OCI-LY7 (cell line): Measurements from ENCODE around the gene SETBP1. TPM values are rescaled to one million over a fixed set of nuclear protein-coding genes. Genes with fewer than 3 reads are reported as not detected.

Experiments used
- BruUV-seq: library from RNA; stranded (reverse); fragments of 400-500 nt; replicated peaks from 2 replicates; lab custom pipeline; 2021; lab: Mats Ljungman, UMichigan
- CTCF ChIA-PET: fragments of 300-600 bp; sonication (Branson Sonifier 250); formaldehyde crosslinking; loops from one replicate; lab custom pipeline; 2022; ENCODE audit warnings: antibody characterized with exemption; ENCODE audit not compliant: unreplicated experiment; lab: Charles Lee
- POLR2A ChIA-PET: fragments of 300-600 bp; sonication (Branson Sonifier 250); formaldehyde crosslinking; loops from one replicate; lab custom pipeline; 2022; ENCODE audit warnings: antibody characterized with exemption; lab: Charles Lee
- DNase-seq: peaks from one replicate; pipeline ENCODE4 v3.0.0-alpha.2; 2015; ENCODE audit warnings: low spot score
- H2AFZ ChIP-seq: fragments of 200-600 bp; sonication (generic), shearing (Covaris generic); 2 replicates; pipeline ENCODE4 v1.6.1; 2014; ENCODE audit warnings: mild to moderate bottlenecking, antibody characterized with exemption, low read length, moderate library complexity
- H3K27ac ChIP-seq: fragments of 200-600 bp; sonication (generic); 2 replicates; pipeline ENCODE4 v1.5.1; 2014; ENCODE audit warnings: mixed run types, low read depth, mild to moderate bottlenecking, moderate library complexity, low read length, inconsistent platforms; ENCODE audit not compliant: poor library complexity, severe bottlenecking
- H3K36me3 ChIP-seq: fragments of 200-600 bp; sonication (generic); 2 replicates; pipeline ENCODE4 v1.6.1; 2014; ENCODE audit warnings: mild to moderate bottlenecking, antibody characterized with exemption, low read length, moderate library complexity, mixed read lengths; ENCODE audit not compliant: insufficient read depth
- H3K4me1 ChIP-seq: fragments of 200-600 bp; sonication (generic); 2 replicates; pipeline ENCODE4 v1.5.1; 2014; ENCODE audit warnings: mild to moderate bottlenecking, low read length; ENCODE audit not compliant: insufficient read depth, poor library complexity, severe bottlenecking
- H3K4me2 ChIP-seq: fragments of 200-600 bp; sonication (generic); 2 replicates; pipeline ENCODE4 v1.6.1; 2014; ENCODE audit warnings: mild to moderate bottlenecking, low read length
- H3K4me3 ChIP-seq: fragments of 200-600 bp; sonication (generic); 2 replicates; pipeline ENCODE4 v1.5.1; 2014; ENCODE audit warnings: mild to moderate bottlenecking, low read depth, low read length; ENCODE audit not compliant: poor library complexity, severe bottlenecking
- H3K79me2 ChIP-seq: fragments of 200-600 bp; sonication (generic); 2 replicates; pipeline ENCODE4 v1.6.1; 2016; ENCODE audit warnings: low read depth, mild to moderate bottlenecking, low read length, moderate library complexity, mixed read lengths; ENCODE audit not compliant: insufficient read depth
- H3K9me2 ChIP-seq: fragments of 200-600 bp; sonication (generic); 2 replicates; pipeline ENCODE4 v1.6.1; 2016; ENCODE audit warnings: mild to moderate bottlenecking, low read length, mixed read lengths; ENCODE audit not compliant: insufficient read depth
- H3K9me3 ChIP-seq: fragments of 200-600 bp; sonication (generic); 2 replicates; pipeline ENCODE4 v1.6.1; 2014; ENCODE audit warnings: mild to moderate bottlenecking, mixed run types, low read length, mixed read lengths
- H4K20me1 ChIP-seq: fragments of 200-600 bp; sonication (generic); 2 replicates; pipeline ENCODE4 v1.6.1; 2014; ENCODE audit warnings: mild to moderate bottlenecking, antibody characterized with exemption, low read length, moderate library complexity, mixed read lengths; ENCODE audit not compliant: insufficient read depth
- CTCF ChIP-seq: fragments of 200-600 bp; sonication (generic); conservative IDR thresholded peaks from 2 replicates; pipeline ENCODE4 v1.5.1; 2014; ENCODE audit warnings: mild to moderate bottlenecking, antibody characterized with exemption, low read length, moderate library complexity, mixed read lengths
- EZH2phosphoT487 ChIP-seq: fragments of 200-600 bp; sonication (generic); IDR thresholded peaks from 2 replicates; pipeline ENCODE4 v1.6.1; 2018; ENCODE audit warnings: low read depth, borderline replicate concordance, mild to moderate bottlenecking, mixed run types, antibody characterized with exemption, low read length, moderate library complexity, mixed read lengths
- intact Hi-C: fragments of 100-400 bp; cut with micrococcal nuclease; formaldehyde crosslinking; loops from one replicate; pipeline ENCODE4 v1.10.0; 2022; ENCODE audit not compliant: unreplicated experiment
- total RNA-seq, 2 experiments: library from RNA; depleted of rRNA in 1 of 2; stranded (reverse); fragments of >200 nt in 1 of 2; shearing (Covaris generic) in 1 of 2; gene quantifications; 2 replicates each; pipeline ENCODE4 v1.2.3, GENCODE V29; 2014 to 2022

The SETBP1 gene
- total RNA-seq, 2 experiments from 2014 or later = 2.6 to 9.1 TPM

DNA sequence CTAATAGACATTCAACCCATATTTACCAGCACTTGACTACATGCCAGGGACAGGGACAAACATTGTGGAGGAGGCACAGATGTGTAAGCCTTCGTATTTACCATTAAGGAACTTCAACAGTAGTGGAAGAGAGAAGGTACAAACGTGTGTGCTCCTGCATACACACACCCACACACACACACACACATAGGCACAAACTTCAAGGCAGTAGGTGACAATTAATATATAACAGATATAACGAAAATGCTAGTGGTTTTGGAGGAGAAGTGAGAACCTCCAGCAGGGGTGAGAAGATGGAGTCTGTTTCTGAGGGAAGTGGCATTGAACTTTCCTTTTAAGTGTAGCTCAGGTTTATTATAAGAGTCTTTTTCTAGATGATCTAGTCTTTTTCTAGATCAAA is 231.1 kb downstream of the SETBP1 start:
- ChIA-PET CTCF (no interaction called here), POLR2A (no interaction called here)
- Histone ChIP-seq H3K79me2 (no peaks in the 10 kb centered on the region), H3K9me3 (no peaks in the 10 kb centered on the region), H4K20me1 (no peaks in the 10 kb centered on the region), H3K27ac (no peak overlapping the region), H3K4me3 (no peak overlapping the region), H3K4me1 (no peaks in the 10 kb centered on the region), H3K9me2 (no peaks in the 10 kb centered on the region), H2AFZ (no peak overlapping the region), H3K36me3 (no peaks in the 10 kb centered on the region), H3K4me2 (no peak overlapping the region)
- intact Hi-C loops = no loop called here
- no peak for TF ChIP-seq CTCF
- no peak for TF ChIP-seq EZH2phosphoT487
- DNase-seq = no peak
- no TSS peak for BruUV-seq

DNA sequence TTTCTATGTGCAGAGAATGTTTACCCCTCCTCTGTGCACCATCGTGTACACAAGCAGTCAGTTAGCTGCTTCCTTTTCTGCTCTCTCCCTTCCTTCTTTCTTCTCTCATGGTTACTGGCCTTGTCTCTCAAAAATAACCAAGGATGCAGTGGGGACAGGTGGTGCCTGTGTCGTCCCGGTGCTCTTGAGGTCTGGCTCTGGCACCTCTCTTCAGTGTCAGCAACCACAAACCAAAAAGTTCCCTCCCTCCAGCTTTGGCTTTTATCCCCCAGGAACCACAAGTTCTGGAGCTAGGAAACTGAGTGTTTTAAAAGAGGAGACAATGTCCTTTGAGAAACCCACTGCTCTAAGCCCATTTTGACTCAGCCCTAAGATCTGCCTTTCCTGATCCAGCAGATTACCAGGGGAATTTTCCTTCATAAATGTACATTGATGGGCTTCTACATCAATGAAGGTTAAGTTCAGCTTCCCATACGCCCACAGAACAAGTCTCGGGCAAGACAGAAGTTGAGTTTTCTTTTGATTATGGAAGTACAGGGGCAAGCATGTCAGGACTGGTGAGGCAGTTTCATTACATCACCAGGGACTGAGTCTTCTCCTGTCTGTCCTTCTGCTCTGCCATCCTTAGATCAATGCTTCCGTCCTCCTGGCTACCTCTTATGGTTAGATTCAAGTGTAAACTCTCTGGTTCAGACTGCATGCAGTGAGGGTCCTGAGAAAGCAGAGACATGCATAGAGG is 232.2 kb downstream of the SETBP1 start:
- no peaks in the 10 kb centered on the region for H3K9me2 ChIP-seq
- no peak overlapping the region for H3K4me3 ChIP-seq
- no peaks in the 10 kb centered on the region for H3K9me3 ChIP-seq
- POLR2A ChIA-PET = no interaction called here
- no peak for TF ChIP-seq EZH2phosphoT487
- TF ChIP-seq CTCF = no peak
- CTCF ChIA-PET = no interaction called here
- no peaks in the 10 kb centered on the region for H3K36me3 ChIP-seq
- H3K27ac ChIP-seq = no peak overlapping the region
- H3K4me2 ChIP-seq = no peak overlapping the region
- H3K79me2 ChIP-seq = no peaks in the 10 kb centered on the region
- no peaks in the 10 kb centered on the region for H4K20me1 ChIP-seq
- H3K4me1 ChIP-seq = no peaks in the 10 kb centered on the region
- H2AFZ ChIP-seq = no peak overlapping the region
- BruUV-seq = no TSS peak
- DNase-seq = no peak
- intact Hi-C loops = no loop called here

DNA sequence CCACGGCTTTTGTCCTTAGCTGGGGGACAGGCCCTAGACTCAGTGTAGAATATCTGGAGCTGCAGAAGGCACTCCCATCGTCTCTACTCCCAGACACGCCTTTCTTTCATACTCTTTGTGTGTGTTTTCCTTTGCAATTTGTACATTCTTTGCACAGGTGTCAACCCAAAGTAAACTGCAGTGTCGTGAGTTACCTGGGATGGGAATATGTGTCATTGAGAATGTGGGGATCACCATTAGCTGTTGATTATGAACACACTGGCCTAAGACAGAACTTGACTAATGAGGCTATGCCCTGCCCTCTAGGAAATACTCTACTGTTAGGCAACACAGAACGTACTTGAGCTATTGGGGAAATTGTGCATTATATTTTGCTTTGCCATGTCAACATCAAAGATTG is 233.3 kb downstream of the SETBP1 start:
- no TSS peak for BruUV-seq
- CTCF ChIA-PET = interaction anchor here (0.6 kb wide), 1 partner anchor 673 kb away, joined by 3 read pairs; no protein-coding TSS in a partner anchor

More for the DNA sequence above, 233.3 kb downstream of the SETBP1 start:
- POLR2A ChIA-PET = no interaction called here
- DNase-seq = no peak
- H3K4me2 ChIP-seq = no peak overlapping the region
- no peak overlapping the region for H3K4me3 ChIP-seq
- no peaks in the 10 kb centered on the region for H4K20me1 ChIP-seq
- H3K9me2 ChIP-seq = no peaks in the 10 kb centered on the region
- H3K79me2 ChIP-seq = no peaks in the 10 kb centered on the region
- H2AFZ ChIP-seq = no peak overlapping the region
- no peak for TF ChIP-seq CTCF
- no peak for TF ChIP-seq EZH2phosphoT487
- no peaks in the 10 kb centered on the region for H3K9me3 ChIP-seq
- no peaks in the 10 kb centered on the region for H3K36me3 ChIP-seq
- intact Hi-C loops = no loop called here
- no peaks in the 10 kb centered on the region for H3K4me1 ChIP-seq
- no peak overlapping the region for H3K27ac ChIP-seq
